ENCODE results near the gene MAS1. TPM values are rescaled to one million over a fixed set of nuclear protein-coding genes. Genes with fewer than 3 reads are reported as not detected.

MAS1 gene
- total RNA-seq, 1 donor from 2014 or later = not detected

GRCh38 chr6:159935065-159935464 is 44.3 kb downstream of the MAS1 start:
- Mint-ChIP-seq H3K27me3 (peaks cover 21% of the 10 kb centered on the region), H3K4me3 (no peak overlapping the region), H3K27ac (no peak overlapping the region), H3K4me1 (peaks cover 16% of the 10 kb centered on the region), H3K9me3 (peaks cover 15% of the 10 kb centered on the region), H3K36me3 (ENCODE audit: low read depth) (no peaks in the 10 kb centered on the region)
- no peak for DNase-seq
- intact Hi-C loops (cut with micrococcal nuclease) = no loop called here

GRCh38 chr6:159935633-159936032 is 44.8 kb downstream of the MAS1 start:
- Mint-ChIP-seq H3K4me3 (no peak overlapping the region), H3K4me1 (peaks cover 11% of the 10 kb centered on the region), H3K9me3 (peaks cover 15% of the 10 kb centered on the region), H3K27ac (no peak overlapping the region), H3K36me3 (ENCODE audit: low read depth) (no peaks in the 10 kb centered on the region), H3K27me3 (peaks cover 21% of the 10 kb centered on the region)
- no peak for DNase-seq
- intact Hi-C loops (cut with micrococcal nuclease) = no loop called here

GRCh38 chr6:159939591-159940016 is 48.8 kb downstream of the MAS1 start:
- H3K27me3 Mint-ChIP-seq = peaks cover 24% of the 10 kb centered on the region

More at GRCh38 chr6:159939591-159940016, 48.8 kb downstream of the MAS1 start:
- Mint-ChIP-seq H3K9me3 (peaks cover 20% of the 10 kb centered on the region), H3K4me3 (no peak overlapping the region), H3K36me3 (ENCODE audit: low read depth) (no peaks in the 10 kb centered on the region), H3K27ac (no peak overlapping the region), H3K4me1 (peaks cover 6% of the 10 kb centered on the region)
- intact Hi-C loops (cut with micrococcal nuclease) = loop anchor here (2.0 kb wide), 2 partner anchors 149 to 247 kb away; partner anchors contain the start of genes MRPL18 and SOD2
- no peak for DNase-seq

Other genes with a start within 250 kb of the MAS1 start
- gene SOD2, start 197.7 kb upstream of the MAS1 start, total RNA-seq = 83.0 and 88.3 TPM in 2 replicates
- gene WTAP, start 163.5 kb upstream of the MAS1 start, total RNA-seq = 107 and 109 TPM in 2 replicates
- gene ACAT2, start 128.9 kb upstream of the MAS1 start, total RNA-seq = 85.3 and 88.2 TPM in 2 replicates
- gene TCP1, start 101.4 kb upstream of the MAS1 start, total RNA-seq = 528 and 531 TPM in 2 replicates
- gene MRPL18, start 100.5 kb upstream of the MAS1 start, total RNA-seq = 106 and 112 TPM in 2 replicates
- 0.40 and 0.97 TPM in 2 replicates for gene PNLDC1, start 90.7 kb upstream of the MAS1 start, total RNA-seq
- gene IGF2R, start 78.1 kb downstream of the MAS1 start, total RNA-seq = 75.1 and 77.9 TPM in 2 replicates
- 2.2 and 3.1 TPM in 2 replicates for gene SLC22A1, start 230.8 kb downstream of the MAS1 start, total RNA-seq

Measured in activated CD4-positive, alpha-beta T cell treated with anti-CD3 and anti-CD28 coated beads, Interleukin-2, amount 10 ng/mL, durations not matched to agents 24 days and 14 days (primary cell).